OCI-LY1 (cell line): ENCODE measurements around the gene KAT8.

Experiments
- CTCF ChIP-seq: fragments of 200-600 bp; sonication (generic), shearing (Covaris generic); IDR thresholded peaks from 2 replicates; pipeline ENCODE4 v1.5.1; 2017; ENCODE audit warnings: mild to moderate bottlenecking, antibody characterized with exemption, low read length, moderate library complexity, mixed read lengths
- EZH2 ChIP-seq: fragments of 200-600 bp; sonication (generic), shearing (Covaris generic); IDR thresholded peaks from 2 replicates; pipeline ENCODE4 v1.8.0; 2017; ENCODE audit warnings: borderline replicate concordance, mixed run types, mild to moderate bottlenecking, antibody characterized with exemption, low read length, moderate library complexity, mixed read lengths

- TF ChIP-seq CTCF (no peak), EZH2 (no peak)
Measured at GRCh38 chr16:31113121-31114120, 4.0 kb upstream of the KAT8 start.
